BE2C (cell line): ENCODE results near the gene CDH23.

Experiments used
- DNase-seq: peaks from one replicate; pipeline ENCODE4 v3.0.0-alpha.2; 2020
- H3K27me3 ChIP-seq: fragments of 250-450 bp; sonication (Bioruptor Pico); 2 replicates; pipeline ENCODE4 v1.5.1; 2020; ENCODE audit warnings: mild to moderate bottlenecking
- H3K36me3 ChIP-seq: fragments of 250-450 bp; sonication (Bioruptor Pico); 2 replicates; pipeline ENCODE4 v1.5.1; 2020; ENCODE audit warnings: mild to moderate bottlenecking
- H3K4me1 ChIP-seq: fragments of 250-450 bp; sonication (Bioruptor Pico); 2 replicates; pipeline ENCODE4 v1.5.1; 2020
- H3K4me3 ChIP-seq: 2 replicates; pipeline ENCODE4 v1.5.1; 2011; ENCODE audit warnings: low read depth, low read length
- H3K9me3 ChIP-seq: fragments of 250-450 bp; sonication (Bioruptor Pico); 2 replicates; pipeline ENCODE4 v1.5.1; 2020
- TF ChIP-seq, protein P1 (sequence below): IDR thresholded peaks from 2 replicates; pipeline ENCODE4 v1.5.1; 2012; ENCODE audit warnings: mild to moderate bottlenecking, low read depth, low read length

The CDH23 gene

DNA sequence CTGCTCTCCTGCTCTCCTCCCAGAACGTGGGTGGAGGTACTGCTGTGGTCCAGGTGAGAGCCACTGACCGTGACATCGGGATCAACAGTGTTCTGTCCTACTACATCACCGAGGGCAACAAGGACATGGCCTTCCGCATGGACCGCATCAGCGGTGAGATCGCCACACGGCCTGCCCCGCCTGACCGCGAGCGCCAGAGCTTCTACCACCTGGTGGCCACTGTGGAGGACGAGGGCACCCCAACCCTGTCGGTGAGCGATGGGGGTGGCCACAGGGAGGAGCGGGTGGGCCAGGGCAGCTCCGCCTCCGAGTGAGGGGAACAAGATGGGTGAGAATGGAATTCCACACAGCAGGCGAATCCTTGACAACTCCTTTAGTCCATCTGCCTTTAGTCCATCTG, 345.0 kb downstream of the CDH23 start:
- Histone ChIP-seq H3K27me3 (no peaks in the 10 kb centered on the region), H3K4me1 (no peaks in the 10 kb centered on the region; the same call in 1 of the 2 replicates), H3K9me3 (no peaks in the 10 kb centered on the region), H3K36me3 (no peaks in the 10 kb centered on the region), H3K4me3 (no peak overlapping the region)
- DNase-seq, result no peak
- TF ChIP-seq, protein P1, sequence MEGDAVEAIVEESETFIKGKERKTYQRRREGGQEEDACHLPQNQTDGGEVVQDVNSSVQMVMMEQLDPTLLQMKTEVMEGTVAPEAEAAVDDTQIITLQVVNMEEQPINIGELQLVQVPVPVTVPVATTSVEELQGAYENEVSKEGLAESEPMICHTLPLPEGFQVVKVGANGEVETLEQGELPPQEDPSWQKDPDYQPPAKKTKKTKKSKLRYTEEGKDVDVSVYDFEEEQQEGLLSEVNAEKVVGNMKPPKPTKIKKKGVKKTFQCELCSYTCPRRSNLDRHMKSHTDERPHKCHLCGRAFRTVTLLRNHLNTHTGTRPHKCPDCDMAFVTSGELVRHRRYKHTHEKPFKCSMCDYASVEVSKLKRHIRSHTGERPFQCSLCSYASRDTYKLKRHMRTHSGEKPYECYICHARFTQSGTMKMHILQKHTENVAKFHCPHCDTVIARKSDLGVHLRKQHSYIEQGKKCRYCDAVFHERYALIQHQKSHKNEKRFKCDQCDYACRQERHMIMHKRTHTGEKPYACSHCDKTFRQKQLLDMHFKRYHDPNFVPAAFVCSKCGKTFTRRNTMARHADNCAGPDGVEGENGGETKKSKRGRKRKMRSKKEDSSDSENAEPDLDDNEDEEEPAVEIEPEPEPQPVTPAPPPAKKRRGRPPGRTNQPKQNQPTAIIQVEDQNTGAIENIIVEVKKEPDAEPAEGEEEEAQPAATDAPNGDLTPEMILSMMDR, result no peak

DNA sequence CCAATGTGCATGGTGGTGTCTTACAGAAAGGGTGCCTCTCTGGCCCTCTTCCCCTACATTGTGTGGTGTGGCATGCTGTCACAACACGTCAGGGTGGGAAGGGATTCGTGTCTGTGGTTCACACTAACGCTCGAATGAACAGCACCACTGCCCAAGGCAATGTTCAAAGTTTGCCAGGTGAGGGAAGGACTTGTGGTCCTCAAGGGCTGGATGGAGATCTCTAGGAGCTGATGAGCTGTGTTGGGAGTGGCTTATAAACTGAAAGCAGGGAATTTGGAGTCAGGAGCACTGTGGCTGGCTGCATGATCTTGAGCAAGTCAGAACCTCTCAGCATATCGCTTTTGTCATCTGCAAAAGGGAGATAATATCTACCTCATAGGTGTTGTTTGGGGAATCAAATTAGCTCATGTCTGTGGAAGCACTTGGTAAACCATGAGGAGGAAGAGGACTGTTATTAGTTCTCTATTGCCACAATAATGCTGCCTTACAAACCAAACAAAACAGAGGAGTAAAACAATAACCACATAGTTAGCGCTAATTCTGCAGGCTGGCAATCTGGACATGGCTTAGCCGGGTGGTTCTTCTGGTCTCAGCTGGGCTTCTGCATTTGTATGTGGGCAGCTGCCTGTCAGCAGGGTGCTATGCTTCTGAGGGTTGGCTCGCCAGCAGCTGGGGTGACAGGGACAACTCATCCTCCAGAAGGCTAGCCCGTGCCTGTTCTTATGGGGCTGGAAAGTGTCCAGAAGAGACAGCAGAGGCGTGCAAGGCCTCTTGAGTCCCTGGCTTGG, 345.8 kb downstream of the CDH23 start:
- TF ChIP-seq, protein P1, result no peak
- no peak for DNase-seq
- H3K9me3 ChIP-seq, result no peaks in the 10 kb centered on the region
- H3K36me3 ChIP-seq, result no peaks in the 10 kb centered on the region
- H3K4me1 ChIP-seq, result no peaks in the 10 kb centered on the region; the same call in 1 of the 2 replicates
- no peaks in the 10 kb centered on the region for H3K27me3 ChIP-seq
- no peak overlapping the region for H3K4me3 ChIP-seq

DNA sequence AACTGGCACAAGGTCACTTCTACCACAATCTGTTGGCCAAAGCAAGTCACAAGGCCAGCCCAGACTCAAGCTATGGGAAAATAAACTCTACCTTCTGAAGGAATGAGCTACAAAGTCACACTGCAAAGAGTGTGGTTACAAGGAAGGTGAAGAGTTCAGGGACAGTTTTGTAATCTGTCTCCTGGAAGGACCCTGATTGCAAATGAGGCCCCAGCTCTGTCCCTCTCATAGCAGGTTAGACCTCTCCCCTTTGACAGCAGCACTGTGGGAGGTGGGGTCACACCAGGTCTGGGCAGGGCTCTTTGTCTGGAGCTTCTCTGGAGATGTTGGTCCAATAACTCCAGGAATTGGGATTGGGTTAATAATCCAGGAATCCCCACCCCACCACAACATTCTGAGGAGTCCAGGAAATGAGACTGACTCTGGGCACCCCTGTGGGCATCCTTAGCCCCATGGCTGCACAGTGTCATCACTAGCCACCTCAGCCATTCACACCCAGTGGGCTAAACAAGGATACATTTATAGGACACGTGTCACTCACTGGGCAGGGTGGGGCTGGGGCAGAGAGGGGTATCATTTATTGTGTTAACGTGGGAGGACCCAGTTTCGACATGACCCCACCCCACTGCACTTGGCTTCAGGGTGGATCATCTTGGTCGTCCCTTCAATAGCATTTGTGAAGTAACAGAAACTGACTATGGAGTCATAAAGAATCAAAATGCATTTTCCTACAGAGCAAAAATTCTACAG, 346.5 kb downstream of the CDH23 start:
- TF ChIP-seq, protein P1, result no peak
- H3K9me3 ChIP-seq, result no peaks in the 10 kb centered on the region
- no peaks in the 10 kb centered on the region for H3K27me3 ChIP-seq
- no peak for DNase-seq
- no peaks in the 10 kb centered on the region; the same call in 1 of the 2 replicates for H3K4me1 ChIP-seq
- no peak overlapping the region for H3K4me3 ChIP-seq
- H3K36me3 ChIP-seq, result no peaks in the 10 kb centered on the region

DNA sequence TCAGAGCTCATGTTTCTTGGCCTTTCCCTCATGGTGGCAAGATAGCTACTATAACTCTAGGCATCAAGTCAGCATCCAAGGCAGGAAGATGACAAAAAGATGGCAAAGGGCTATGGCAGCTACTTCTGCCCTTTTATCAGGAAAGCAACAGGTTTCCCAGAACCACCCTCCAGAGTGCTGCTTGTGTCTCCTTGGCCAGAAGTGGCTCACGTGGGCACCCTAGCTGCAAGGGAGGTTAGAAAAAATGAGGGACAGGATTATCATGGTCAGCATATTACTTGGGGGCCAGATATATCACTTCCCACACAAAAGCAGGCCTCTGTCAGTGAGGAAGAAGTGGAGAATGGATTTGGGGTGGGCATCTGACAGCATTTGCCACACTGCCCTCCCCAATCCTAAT, 347.1 kb downstream of the CDH23 start:
- Histone ChIP-seq H3K4me3 (no peak overlapping the region), H3K36me3 (no peaks in the 10 kb centered on the region), H3K4me1 (no peaks in the 10 kb centered on the region; the same call in 1 of the 2 replicates), H3K27me3 (no peaks in the 10 kb centered on the region), H3K9me3 (no peaks in the 10 kb centered on the region)
- no peak for DNase-seq
- TF ChIP-seq, protein P1, result no peak

DNA sequence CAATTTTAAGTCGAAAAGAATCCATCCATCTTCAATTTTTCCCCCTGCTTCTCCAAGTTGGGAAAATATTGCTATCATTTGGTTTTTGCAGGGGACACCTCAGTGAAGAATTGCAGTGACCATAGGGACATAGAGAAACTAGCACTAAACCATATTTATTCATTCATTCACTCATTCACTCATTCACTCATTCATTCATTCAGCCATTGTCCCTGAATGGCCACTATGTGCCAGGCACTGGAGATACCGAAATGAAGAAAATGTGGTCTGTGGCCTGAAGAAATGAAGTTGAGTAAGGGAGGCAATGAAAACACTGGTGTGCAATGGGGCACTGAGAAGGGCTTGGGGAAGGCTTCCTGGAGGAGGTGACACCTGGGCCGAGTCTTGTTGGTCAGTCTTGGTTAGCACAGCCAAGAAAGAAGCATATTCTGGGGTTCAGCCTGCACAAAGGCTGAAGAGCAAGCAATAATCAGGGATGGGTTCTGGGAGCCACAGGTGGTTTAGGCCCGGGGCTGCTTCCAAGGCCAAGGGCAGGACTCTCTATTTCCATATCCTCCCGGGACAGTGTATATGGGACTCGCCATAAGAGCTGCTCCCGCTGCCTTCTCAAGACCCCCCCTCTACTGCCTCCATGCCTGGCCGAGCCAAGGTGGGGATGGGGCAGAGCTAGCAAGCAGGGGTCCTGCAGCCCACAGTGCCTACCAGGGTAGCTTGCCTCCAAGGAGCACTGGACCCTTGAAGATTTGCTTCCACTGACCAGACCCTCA, 348.4 kb downstream of the CDH23 start:
- H3K36me3 ChIP-seq, result no peaks in the 10 kb centered on the region
- no peaks in the 10 kb centered on the region; the same call in 1 of the 2 replicates for H3K4me1 ChIP-seq
- no peaks in the 10 kb centered on the region for H3K9me3 ChIP-seq
- DNase-seq, result no peak
- TF ChIP-seq, protein P1, result no peak
- no peak overlapping the region for H3K4me3 ChIP-seq
- H3K27me3 ChIP-seq, result no peaks in the 10 kb centered on the region
